Stimulated activated CD4-positive, alpha-beta T cell treated with anti-CD3 and anti-CD28 coated beads, Interleukin-15, amount 100 ng/mL, for 48 hours (primary cell): ENCODE data around the gene VDAC1.
"Not testable (repeated sequence)": the region's sequence is repeated elsewhere in the genome, so short reads cannot be mapped to it uniquely, and the experiment has no call there.

Source experiments
- DNase-seq, 2 donors: peaks; one replicate each; pipeline ENCODE4 v3.0.0-alpha.2; 2020; ENCODE audit warnings: low read depth in 2 of 2

Gene VDAC1

GRCh38 chr5:133967698-133968203 lies 37.0 kb downstream of the VDAC1 start:
- no peak for DNase-seq

GRCh38 chr5:133967124-133967523 lies 37.7 kb downstream of the VDAC1 start:
- DNase-seq = no peak

- DNase-seq = no peak
Observed at GRCh38 chr5:133966090-133966489, 38.7 kb downstream of the VDAC1 start.

- DNase-seq = no peak
Observed at GRCh38 chr5:133963493-133964128, 41.2 kb downstream of the VDAC1 start.

GRCh38 chr5:133962801-133963476 lies 41.8 kb downstream of the VDAC1 start:
- DNase-seq = no peak

GRCh38 chr5:133962131-133962530 lies 42.6 kb downstream of the VDAC1 start:
- DNase-seq = no peak

GRCh38 chr5:133959643-133960042 lies 45.1 kb downstream of the VDAC1 start:
- no peak for DNase-seq

- DNase-seq = no peak
Observed at GRCh38 chr5:133957591-133957990, 47.2 kb downstream of the VDAC1 start.

- no peak for DNase-seq
Observed at GRCh38 chr5:133957080-133957479, 47.7 kb downstream of the VDAC1 start.

- DNase-seq = not testable (repeated sequence)
Observed at GRCh38 chr5:133956196-133956595, 48.6 kb downstream of the VDAC1 start.

- DNase-seq = no peak
Observed at GRCh38 chr5:133953568-133954145, 51.1 kb downstream of the VDAC1 start.

- no peak for DNase-seq
Observed at GRCh38 chr5:133952729-133953567, 51.8 kb downstream of the VDAC1 start.

GRCh38 chr5:133950821-133951612 lies 53.8 kb downstream of the VDAC1 start:
- no peak for DNase-seq

GRCh38 chr5:133948721-133949120 lies 56.1 kb downstream of the VDAC1 start:
- no peak for DNase-seq

GRCh38 chr5:133947431-133947841 lies 57.3 kb downstream of the VDAC1 start:
- no peak for DNase-seq

- no peak for DNase-seq
Observed at GRCh38 chr5:133945568-133945967, 59.2 kb downstream of the VDAC1 start.

- peak; percentile 22 to 47 for DNase-seq
Observed at GRCh38 chr5:133944263-133945185, 60.3 kb downstream of the VDAC1 start.

- no peak for DNase-seq
Observed at GRCh38 chr5:133943475-133943817, 61.3 kb downstream of the VDAC1 start.

- no peak for DNase-seq
Observed at GRCh38 chr5:133942614-133943474, 61.9 kb downstream of the VDAC1 start.
